WTC11 (cell line): ENCODE data around the gene RPS6KA2. TPM values are rescaled to one million over a fixed set of nuclear protein-coding genes. Genes with fewer than 3 reads are reported as not detected.

Source experiments
- ATAC-seq: fragments of 200-7000 bp; cut with Tn5 transposase; 2 replicates; pipeline ENCODE4 v1.10.0; 2021; ENCODE audit warnings: mild to moderate bottlenecking, moderate library complexity
- CTCF ChIA-PET: fragments of 300-600 bp; sonication (Branson Sonifier 250); formaldehyde crosslinking; loops from one replicate; lab custom pipeline; 2021; ENCODE audit warnings: antibody characterized with exemption; lab: Charles Lee
- POLR2A ChIA-PET: fragments of 350-600 bp; sonication (Branson Sonifier 250); formaldehyde crosslinking; loops from one replicate; lab custom pipeline; 2021; ENCODE audit warnings: antibody characterized with exemption; lab: Charles Lee
- DNase-seq: peaks from one replicate; pipeline ENCODE4 v3.0.0; 2021; ENCODE audit warnings: low spot score
- H3K27ac Mint-ChIP-seq: 2 replicates; pipeline ENCODE4 v1.8.0; 2021; ENCODE audit warnings: mixed read lengths
- H3K27me3 Mint-ChIP-seq: 2 replicates; pipeline ENCODE4 v1.8.0; 2021; ENCODE audit warnings: low read depth, mild to moderate bottlenecking, moderate library complexity, mixed read lengths
- H3K36me3 Mint-ChIP-seq: 2 replicates; pipeline ENCODE4 v1.8.0; 2021; ENCODE audit warnings: mixed read lengths
- H3K4me1 Mint-ChIP-seq: 2 replicates; pipeline ENCODE4 v1.8.0; 2022; ENCODE audit warnings: mixed read lengths
- H3K4me3 Mint-ChIP-seq: 2 replicates; pipeline ENCODE4 v1.8.0; 2021; ENCODE audit warnings: mild to moderate bottlenecking, moderate library complexity, mixed read lengths
- H3K9me3 Mint-ChIP-seq: 2 replicates; pipeline ENCODE4 v1.8.0; 2021; ENCODE audit warnings: mixed read lengths
- CREM ChIP-seq: sonication (generic); formaldehyde crosslinking; IDR thresholded peaks from 2 replicates; pipeline ENCODE4 v1.8.1; 2022; ENCODE audit warnings: mild to moderate bottlenecking, missing genetic modification reagents, moderate library complexity
- HMGA2 ChIP-seq: fragments of 250-450 bp; sonication (Bioruptor Pico); IDR thresholded peaks from 2 replicates; pipeline ENCODE4 v1.4.0; 2021; ENCODE audit warnings: mild to moderate bottlenecking, moderate library complexity
- JUN ChIP-seq: sonication (generic); formaldehyde crosslinking; IDR thresholded peaks from 2 replicates; pipeline ENCODE4 v1.8.0; 2023; ENCODE audit warnings: mild to moderate bottlenecking, missing genetic modification reagents
- MAX ChIP-seq: sonication (generic); formaldehyde crosslinking; IDR thresholded peaks from 2 replicates; pipeline ENCODE4 v1.8.0; 2022; ENCODE audit warnings: mild to moderate bottlenecking, missing genetic modification reagents
- MYBL2 ChIP-seq: sonication (generic); formaldehyde crosslinking; IDR thresholded peaks from 2 replicates; pipeline ENCODE4 v1.8.1; 2023; ENCODE audit warnings: mild to moderate bottlenecking, moderate library complexity, missing genetic modification reagents
- NFE2L1 ChIP-seq: sonication (generic); formaldehyde crosslinking; IDR thresholded peaks from 2 replicates; pipeline ENCODE4 v1.8.1; 2023; ENCODE audit warnings: missing genetic modification reagents
- PRDM15 ChIP-seq: sonication (generic); formaldehyde crosslinking; IDR thresholded peaks from 2 replicates; pipeline ENCODE4 v1.8.0; 2022; ENCODE audit warnings: missing genetic modification reagents
- RELA ChIP-seq: sonication (generic); formaldehyde crosslinking; IDR thresholded peaks from 2 replicates; pipeline ENCODE4 v1.8.1; 2022; ENCODE audit warnings: missing genetic modification reagents, mild to moderate bottlenecking, borderline replicate concordance
- SP1 ChIP-seq: sonication (generic); formaldehyde crosslinking; conservative IDR thresholded peaks from 2 replicates; pipeline ENCODE4 v1.8.1; 2022; ENCODE audit warnings: missing genetic modification reagents
- ZNF121 ChIP-seq: sonication (generic); formaldehyde crosslinking; IDR thresholded peaks from 2 replicates; pipeline ENCODE4 v1.8.0; 2023; ENCODE audit warnings: missing genetic modification reagents
- total RNA-seq: library from RNA; stranded (reverse); gene quantifications from 3 replicates; pipeline ENCODE4 v1.2.3, GENCODE V29; 2021
- TF ChIP-seq, protein P1 (sequence below): sonication (generic); formaldehyde crosslinking; IDR thresholded peaks from 2 replicates; pipeline ENCODE4 v1.8.1; 2023; ENCODE audit warnings: mild to moderate bottlenecking, moderate library complexity, missing genetic modification reagents
- TF ChIP-seq, protein P2 (sequence below): sonication (generic); formaldehyde crosslinking; IDR thresholded peaks from 2 replicates; pipeline ENCODE4 v1.8.1; 2022; ENCODE audit warnings: mild to moderate bottlenecking, moderate library complexity, missing genetic modification reagents
- TF ChIP-seq, protein P3 (sequence below): sonication (generic); formaldehyde crosslinking; IDR thresholded peaks from 2 replicates; pipeline ENCODE4 v1.8.1; 2023; ENCODE audit warnings: mild to moderate bottlenecking, missing genetic modification reagents, borderline replicate concordance
- TF ChIP-seq, protein P4 (sequence below): sonication (generic); formaldehyde crosslinking; IDR thresholded peaks from 2 replicates; pipeline ENCODE4 v1.8.1; 2022; ENCODE audit warnings: low read depth, missing genetic modification reagents, borderline replicate concordance

Gene RPS6KA2
- total RNA-seq, 1 experiment from 2014 or later = 24.2 TPM

- H3K9me3 Mint-ChIP-seq = no peaks in the 10 kb centered on the region
- no peaks in the 10 kb centered on the region for H3K27me3 Mint-ChIP-seq
- DNase-seq = no peak
- peaks cover 29% of the 10 kb centered on the region for H3K4me1 Mint-ChIP-seq
- ChIA-PET POLR2A (no interaction called here), CTCF (no interaction called here)
- no peak overlapping the region for H3K27ac Mint-ChIP-seq
- H3K36me3 Mint-ChIP-seq = peaks cover 18% of the 10 kb centered on the region
- no peak for ATAC-seq
- H3K4me3 Mint-ChIP-seq = no peak overlapping the region
- TF ChIP-seq PRDM15 (CRISPR knock-in tag) = no peak
- no peak for TF ChIP-seq HMGA2 (CRISPR knock-in tag)
- no peak for TF ChIP-seq CREM
- TF ChIP-seq, protein P1, sequence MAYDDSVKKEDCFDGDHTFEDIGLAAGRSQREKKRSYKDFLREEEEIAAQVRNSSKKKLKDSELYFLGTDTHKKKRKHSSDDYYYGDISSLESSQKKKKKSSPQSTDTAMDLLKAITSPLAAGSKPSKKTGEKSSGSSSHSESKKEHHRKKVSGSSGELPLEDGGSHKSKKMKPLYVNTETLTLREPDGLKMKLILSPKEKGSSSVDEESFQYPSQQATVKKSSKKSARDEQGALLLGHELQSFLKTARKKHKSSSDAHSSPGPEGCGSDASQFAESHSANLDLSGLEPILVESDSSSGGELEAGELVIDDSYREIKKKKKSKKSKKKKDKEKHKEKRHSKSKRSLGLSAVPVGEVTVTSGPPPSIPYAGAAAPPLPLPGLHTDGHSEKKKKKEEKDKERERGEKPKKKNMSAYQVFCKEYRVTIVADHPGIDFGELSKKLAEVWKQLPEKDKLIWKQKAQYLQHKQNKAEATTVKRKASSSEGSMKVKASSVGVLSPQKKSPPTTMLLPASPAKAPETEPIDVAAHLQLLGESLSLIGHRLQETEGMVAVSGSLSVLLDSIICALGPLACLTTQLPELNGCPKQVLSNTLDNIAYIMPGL (CRISPR knock-in tag) = no peak
- TF ChIP-seq NFE2L1 (CRISPR knock-in tag) = no peak
- TF ChIP-seq, protein P2, sequence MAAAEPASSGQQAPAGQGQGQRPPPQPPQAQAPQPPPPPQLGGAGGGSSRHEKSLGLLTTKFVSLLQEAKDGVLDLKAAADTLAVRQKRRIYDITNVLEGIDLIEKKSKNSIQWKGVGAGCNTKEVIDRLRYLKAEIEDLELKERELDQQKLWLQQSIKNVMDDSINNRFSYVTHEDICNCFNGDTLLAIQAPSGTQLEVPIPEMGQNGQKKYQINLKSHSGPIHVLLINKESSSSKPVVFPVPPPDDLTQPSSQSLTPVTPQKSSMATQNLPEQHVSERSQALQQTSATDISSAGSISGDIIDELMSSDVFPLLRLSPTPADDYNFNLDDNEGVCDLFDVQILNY (CRISPR knock-in tag) = no peak
- TF ChIP-seq, protein P3, sequence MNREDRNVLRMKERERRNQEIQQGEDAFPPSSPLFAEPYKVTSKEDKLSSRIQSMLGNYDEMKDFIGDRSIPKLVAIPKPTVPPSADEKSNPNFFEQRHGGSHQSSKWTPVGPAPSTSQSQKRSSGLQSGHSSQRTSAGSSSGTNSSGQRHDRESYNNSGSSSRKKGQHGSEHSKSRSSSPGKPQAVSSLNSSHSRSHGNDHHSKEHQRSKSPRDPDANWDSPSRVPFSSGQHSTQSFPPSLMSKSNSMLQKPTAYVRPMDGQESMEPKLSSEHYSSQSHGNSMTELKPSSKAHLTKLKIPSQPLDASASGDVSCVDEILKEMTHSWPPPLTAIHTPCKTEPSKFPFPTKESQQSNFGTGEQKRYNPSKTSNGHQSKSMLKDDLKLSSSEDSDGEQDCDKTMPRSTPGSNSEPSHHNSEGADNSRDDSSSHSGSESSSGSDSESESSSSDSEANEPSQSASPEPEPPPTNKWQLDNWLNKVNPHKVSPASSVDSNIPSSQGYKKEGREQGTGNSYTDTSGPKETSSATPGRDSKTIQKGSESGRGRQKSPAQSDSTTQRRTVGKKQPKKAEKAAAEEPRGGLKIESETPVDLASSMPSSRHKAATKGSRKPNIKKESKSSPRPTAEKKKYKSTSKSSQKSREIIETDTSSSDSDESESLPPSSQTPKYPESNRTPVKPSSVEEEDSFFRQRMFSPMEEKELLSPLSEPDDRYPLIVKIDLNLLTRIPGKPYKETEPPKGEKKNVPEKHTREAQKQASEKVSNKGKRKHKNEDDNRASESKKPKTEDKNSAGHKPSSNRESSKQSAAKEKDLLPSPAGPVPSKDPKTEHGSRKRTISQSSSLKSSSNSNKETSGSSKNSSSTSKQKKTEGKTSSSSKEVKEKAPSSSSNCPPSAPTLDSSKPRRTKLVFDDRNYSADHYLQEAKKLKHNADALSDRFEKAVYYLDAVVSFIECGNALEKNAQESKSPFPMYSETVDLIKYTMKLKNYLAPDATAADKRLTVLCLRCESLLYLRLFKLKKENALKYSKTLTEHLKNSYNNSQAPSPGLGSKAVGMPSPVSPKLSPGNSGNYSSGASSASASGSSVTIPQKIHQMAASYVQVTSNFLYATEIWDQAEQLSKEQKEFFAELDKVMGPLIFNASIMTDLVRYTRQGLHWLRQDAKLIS (CRISPR knock-in tag) = no peak
- no peak for TF ChIP-seq MYBL2 (CRISPR knock-in tag)
- no peak for TF ChIP-seq JUN
- TF ChIP-seq RELA (CRISPR knock-in tag) = no peak
Measured at GRCh38 chr6:166490671-166491500, 136.2 kb downstream of the RPS6KA2 start.

- Mint-ChIP-seq H3K4me3 (0 out of 2 replicates have a peak overlapping the region, but pooled peaks have one; percentile 14), H3K36me3 (peaks cover 13% of the 10 kb centered on the region), H3K27ac (peak overlapping the region; percentile 73), H3K27me3 (no peaks in the 10 kb centered on the region), H3K4me1 (peaks cover 29% of the 10 kb centered on the region)
- ATAC-seq (peak; percentile 64), DNase-seq (no peak)
- ChIA-PET POLR2A (interaction anchor here (0.6 kb wide), 1 partner anchor 138 kb away, joined by 6 read pairs; the partner anchor contains the start of gene RPS6KA2), CTCF (interaction anchor here (0.8 kb wide), 2 partner anchors 89 to 226 kb away, joined by 3 read pairs; no protein-coding TSS in a partner anchor)
- TF ChIP-seq, protein P4, sequence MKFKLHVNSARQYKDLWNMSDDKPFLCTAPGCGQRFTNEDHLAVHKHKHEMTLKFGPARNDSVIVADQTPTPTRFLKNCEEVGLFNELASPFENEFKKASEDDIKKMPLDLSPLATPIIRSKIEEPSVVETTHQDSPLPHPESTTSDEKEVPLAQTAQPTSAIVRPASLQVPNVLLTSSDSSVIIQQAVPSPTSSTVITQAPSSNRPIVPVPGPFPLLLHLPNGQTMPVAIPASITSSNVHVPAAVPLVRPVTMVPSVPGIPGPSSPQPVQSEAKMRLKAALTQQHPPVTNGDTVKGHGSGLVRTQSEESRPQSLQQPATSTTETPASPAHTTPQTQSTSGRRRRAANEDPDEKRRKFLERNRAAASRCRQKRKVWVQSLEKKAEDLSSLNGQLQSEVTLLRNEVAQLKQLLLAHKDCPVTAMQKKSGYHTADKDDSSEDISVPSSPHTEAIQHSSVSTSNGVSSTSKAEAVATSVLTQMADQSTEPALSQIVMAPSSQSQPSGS = no peak
- TF ChIP-seq CREM (no peak), ZNF121 (no peak), MAX (no peak), SP1 (CRISPR knock-in tag) (no peak)
- TF ChIP-seq, all 79 proteins: peak for 0
- H3K9me3 Mint-ChIP-seq = no peaks in the 10 kb centered on the region
Measured at GRCh38 chr6:166489301-166490155, 137.5 kb downstream of the RPS6KA2 start.
